ENCODE results near the gene HAUS5.

Gene HAUS5

DNA sequence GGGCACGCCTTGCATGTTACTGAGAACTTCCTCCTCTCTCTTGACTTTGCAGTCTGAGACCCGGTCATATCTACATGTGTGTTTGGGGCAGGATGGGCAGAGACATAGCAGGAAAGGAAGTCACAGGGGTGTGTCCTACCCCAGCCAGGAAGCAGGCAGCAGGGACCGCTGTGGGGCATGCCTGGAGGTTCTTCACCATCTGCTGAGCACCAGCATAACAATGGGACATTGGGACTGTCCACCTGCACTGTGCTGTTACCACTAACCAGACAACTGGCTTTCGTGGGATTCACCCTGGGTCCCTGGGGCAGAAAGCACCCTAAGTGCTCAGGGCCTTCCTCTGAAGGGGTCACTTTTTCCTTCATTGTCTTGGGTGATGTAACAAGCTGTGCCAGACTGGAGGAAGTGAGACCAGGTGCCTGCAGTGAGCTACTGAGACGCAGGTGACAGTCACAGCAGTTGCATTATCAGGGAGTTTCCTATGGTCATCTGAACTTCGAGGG lies 2.6 kb upstream of the HAUS5 start:
- Histone ChIP-seq H3K4me3 (ENCODE audit: low read length) (no peak overlapping the region), H3K36me3 (ENCODE audit: control insufficient read depth, insufficient read depth, low read length, severe bottlenecking) (no peaks in the 10 kb centered on the region), H3K9ac (ENCODE audit: low read length) (no peak overlapping the region), H3K4me1 (ENCODE audit: control insufficient read depth, insufficient read depth, low read length) (peaks cover 10% of the 10 kb centered on the region), H3K27me3 (replicated peaks; ENCODE audit: control insufficient read depth, insufficient read depth, low read length) (no peaks in the 10 kb centered on the region), H3K9me3 (ENCODE audit: control insufficient read depth, low read length) (peaks cover 17% of the 10 kb centered on the region)
- no peak for DNase-seq (ENCODE audit: low read depth)

DNA sequence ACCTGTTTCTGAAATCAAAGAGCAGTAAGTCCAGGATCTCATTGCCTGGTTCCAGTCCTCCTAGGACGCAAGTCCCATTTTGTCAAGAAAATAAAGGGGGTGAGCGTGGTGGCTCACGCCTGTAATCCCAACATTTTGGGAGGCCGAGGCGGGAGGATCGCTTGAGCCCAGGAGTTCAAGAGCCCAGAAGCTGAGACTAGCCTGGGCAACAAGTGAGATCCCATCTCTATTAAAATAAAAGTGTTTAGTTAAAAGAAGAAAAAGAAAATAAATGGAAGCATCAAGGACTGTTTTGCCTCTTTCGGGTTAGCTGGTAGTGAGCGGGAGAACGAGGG lies 344 bp upstream of the HAUS5 start:
- Histone ChIP-seq H3K9me3 (ENCODE audit: control insufficient read depth, low read length) (peaks cover 12% of the 10 kb centered on the region), H3K4me3 (ENCODE audit: low read length) (peak overlapping the region; percentile 95), H3K36me3 (ENCODE audit: control insufficient read depth, insufficient read depth, low read length, severe bottlenecking) (no peaks in the 10 kb centered on the region), H3K4me1 (ENCODE audit: control insufficient read depth, insufficient read depth, low read length) (peaks cover 10% of the 10 kb centered on the region), H3K9ac (ENCODE audit: low read length) (peak overlapping the region; percentile 89), H3K27me3 (replicated peaks; ENCODE audit: control insufficient read depth, insufficient read depth, low read length) (no peaks in the 10 kb centered on the region)
- no peak for DNase-seq (ENCODE audit: low read depth)

DNA sequence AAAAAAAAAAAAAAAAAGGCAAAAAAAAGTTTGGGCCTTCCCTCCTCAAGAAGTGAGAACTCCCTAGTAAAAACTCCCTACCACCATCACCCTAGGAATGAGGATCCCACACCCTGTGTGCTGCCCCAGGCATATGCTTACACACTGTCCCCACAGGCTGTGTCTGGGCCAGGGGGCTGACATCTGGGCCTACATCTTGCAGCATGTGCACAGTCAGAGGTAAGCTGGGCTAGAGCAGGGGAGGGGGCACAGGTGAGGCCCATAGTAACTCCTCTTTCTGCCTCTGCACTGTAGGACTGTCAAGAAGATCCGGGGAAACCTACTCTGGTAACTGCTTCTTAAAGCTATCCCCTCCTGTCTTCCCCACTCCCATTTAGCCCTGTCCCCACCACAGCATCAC lies 1.0 kb downstream of the HAUS5 start:
- Histone ChIP-seq H3K4me1 (ENCODE audit: control insufficient read depth, insufficient read depth, low read length) (peaks cover 10% of the 10 kb centered on the region), H3K9me3 (ENCODE audit: control insufficient read depth, low read length) (peaks cover 3% of the 10 kb centered on the region), H3K36me3 (ENCODE audit: control insufficient read depth, insufficient read depth, low read length, severe bottlenecking) (no peaks in the 10 kb centered on the region), H3K9ac (ENCODE audit: low read length) (no peak overlapping the region), H3K4me3 (ENCODE audit: low read length) (no peak overlapping the region), H3K27me3 (replicated peaks; ENCODE audit: control insufficient read depth, insufficient read depth, low read length) (no peaks in the 10 kb centered on the region)
- DNase-seq (ENCODE audit: low read depth): no peak

DNA sequence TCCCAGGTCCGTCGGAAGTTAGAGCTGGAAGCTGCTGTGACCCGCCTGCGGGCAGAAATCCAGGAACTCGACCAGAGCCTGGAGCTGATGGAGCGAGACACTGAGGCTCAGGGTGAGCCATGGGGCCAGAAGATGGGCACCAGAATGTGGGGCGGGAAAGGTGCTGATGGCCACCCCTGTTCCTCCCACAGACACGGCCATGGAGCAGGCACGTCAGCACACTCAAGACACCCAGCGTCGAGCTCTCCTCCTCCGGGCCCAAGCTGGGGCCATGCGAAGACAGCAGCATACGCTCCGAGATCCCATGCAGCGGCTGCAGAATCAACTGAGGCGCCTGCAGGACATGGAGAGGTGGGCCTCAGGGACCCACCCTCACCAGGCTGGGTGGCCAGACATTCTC lies 2.5 kb downstream of the HAUS5 start:
- no peak overlapping the region for H3K4me3 ChIP-seq (ENCODE audit: low read length)
- no peaks in the 10 kb centered on the region for H3K36me3 ChIP-seq (ENCODE audit: control insufficient read depth, insufficient read depth, low read length, severe bottlenecking)
- H3K9me3 ChIP-seq (ENCODE audit: control insufficient read depth, low read length): no peaks in the 10 kb centered on the region
- H3K27me3 ChIP-seq (replicated peaks; ENCODE audit: control insufficient read depth, insufficient read depth, low read length): no peaks in the 10 kb centered on the region
- no peak for DNase-seq (ENCODE audit: low read depth)
- H3K9ac ChIP-seq (ENCODE audit: low read length): no peak overlapping the region
- H3K4me1 ChIP-seq (ENCODE audit: control insufficient read depth, insufficient read depth, low read length): peaks cover 10% of the 10 kb centered on the region

DNA sequence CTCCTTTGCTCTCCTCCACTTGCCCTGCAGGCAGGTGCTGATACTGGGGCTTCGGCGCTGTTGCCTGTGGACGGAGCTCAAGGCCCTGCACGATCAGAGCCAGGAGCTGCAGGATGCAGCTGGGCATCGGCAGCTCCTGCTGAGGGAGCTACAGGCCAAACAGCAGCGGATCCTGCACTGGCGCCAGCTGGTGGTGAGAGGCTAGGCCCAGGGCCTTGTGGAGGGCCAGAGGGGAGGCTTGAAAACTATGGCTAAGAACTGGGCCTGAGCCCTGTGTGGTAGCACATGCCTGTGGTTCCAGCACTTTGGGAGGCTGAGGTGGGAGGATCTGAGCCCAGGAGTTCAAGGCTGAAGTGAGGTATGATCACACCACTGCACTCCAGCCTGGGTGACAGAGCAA lies 6.3 kb downstream of the HAUS5 start:
- no peaks in the 10 kb centered on the region for H3K27me3 ChIP-seq (replicated peaks; ENCODE audit: control insufficient read depth, insufficient read depth, low read length)
- H3K4me3 ChIP-seq (ENCODE audit: low read length): no peak overlapping the region
- no peak overlapping the region for H3K9ac ChIP-seq (ENCODE audit: low read length)
- no peaks in the 10 kb centered on the region for H3K4me1 ChIP-seq (ENCODE audit: control insufficient read depth, insufficient read depth, low read length)
- H3K9me3 ChIP-seq (ENCODE audit: control insufficient read depth, low read length): no peaks in the 10 kb centered on the region
- H3K36me3 ChIP-seq (ENCODE audit: control insufficient read depth, insufficient read depth, low read length, severe bottlenecking): peaks cover 7% of the 10 kb centered on the region
- no peak for DNase-seq (ENCODE audit: low read depth)

DNA sequence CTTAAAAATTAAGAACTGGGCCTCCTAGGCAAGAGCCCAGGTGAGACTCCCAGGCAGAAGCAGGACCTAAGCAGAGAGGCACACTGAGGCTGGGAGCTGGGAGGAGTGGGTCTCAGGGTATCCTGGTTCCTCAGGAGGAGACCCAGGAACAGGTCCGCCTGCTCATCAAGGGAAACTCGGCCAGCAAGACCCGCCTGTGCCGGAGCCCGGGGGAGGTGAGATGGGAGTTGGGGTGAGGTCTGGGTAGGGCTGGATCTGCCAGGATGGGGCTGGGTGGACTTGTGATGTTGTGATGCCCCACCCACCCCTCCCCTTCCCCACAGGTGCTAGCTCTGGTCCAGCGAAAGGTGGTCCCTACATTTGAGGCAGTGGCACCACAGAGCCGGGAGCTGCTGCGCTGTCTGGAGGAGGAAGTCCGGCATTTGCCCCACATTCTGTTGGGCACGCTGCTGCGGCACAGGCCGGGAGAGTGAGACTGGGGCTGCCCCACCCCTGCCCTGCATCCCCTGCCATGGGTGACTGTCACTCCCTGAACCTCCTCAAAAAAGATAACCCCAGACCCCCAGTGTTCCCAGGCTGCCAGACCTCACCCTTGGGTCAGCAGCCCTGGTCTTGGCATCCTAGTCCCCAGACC lies 6.9 kb downstream of the HAUS5 start:
- H3K27me3 ChIP-seq (replicated peaks; ENCODE audit: control insufficient read depth, insufficient read depth, low read length): no peaks in the 10 kb centered on the region
- H3K4me3 ChIP-seq (ENCODE audit: low read length): no peak overlapping the region
- no peaks in the 10 kb centered on the region for H3K9me3 ChIP-seq (ENCODE audit: control insufficient read depth, low read length)
- DNase-seq (ENCODE audit: low read depth): no peak
- no peak overlapping the region for H3K9ac ChIP-seq (ENCODE audit: low read length)
- H3K36me3 ChIP-seq (ENCODE audit: control insufficient read depth, insufficient read depth, low read length, severe bottlenecking): peaks cover 7% of the 10 kb centered on the region
- H3K4me1 ChIP-seq (ENCODE audit: control insufficient read depth, insufficient read depth, low read length): no peaks in the 10 kb centered on the region

DNA sequence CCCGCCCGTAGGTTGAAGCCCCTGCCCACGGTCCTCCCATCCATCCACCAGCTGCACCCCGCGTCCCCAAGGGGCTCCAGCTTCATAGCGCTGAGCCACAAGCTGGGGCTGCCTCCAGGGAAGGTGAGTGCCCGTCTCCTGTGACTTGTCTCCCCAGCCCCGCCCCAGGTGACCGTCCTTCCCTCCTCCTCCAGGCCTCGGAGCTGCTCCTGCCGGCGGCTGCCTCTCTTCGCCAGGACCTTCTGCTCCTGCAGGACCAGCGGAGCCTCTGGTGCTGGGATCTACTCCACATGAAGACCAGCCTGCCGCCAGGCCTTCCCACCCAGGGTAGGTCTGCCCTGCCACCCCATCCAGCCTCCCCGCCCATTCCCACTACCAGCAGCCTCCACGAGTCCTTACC lies 7.5 kb downstream of the HAUS5 start:
- no peaks in the 10 kb centered on the region for H3K4me1 ChIP-seq (ENCODE audit: control insufficient read depth, insufficient read depth, low read length)
- H3K36me3 ChIP-seq (ENCODE audit: control insufficient read depth, insufficient read depth, low read length, severe bottlenecking): peaks cover 7% of the 10 kb centered on the region
- no peak for DNase-seq (ENCODE audit: low read depth)
- no peaks in the 10 kb centered on the region for H3K27me3 ChIP-seq (replicated peaks; ENCODE audit: control insufficient read depth, insufficient read depth, low read length)
- H3K9me3 ChIP-seq (ENCODE audit: control insufficient read depth, low read length): no peaks in the 10 kb centered on the region
- no peak overlapping the region for H3K9ac ChIP-seq (ENCODE audit: low read length)
- no peak overlapping the region for H3K4me3 ChIP-seq (ENCODE audit: low read length)

DNA sequence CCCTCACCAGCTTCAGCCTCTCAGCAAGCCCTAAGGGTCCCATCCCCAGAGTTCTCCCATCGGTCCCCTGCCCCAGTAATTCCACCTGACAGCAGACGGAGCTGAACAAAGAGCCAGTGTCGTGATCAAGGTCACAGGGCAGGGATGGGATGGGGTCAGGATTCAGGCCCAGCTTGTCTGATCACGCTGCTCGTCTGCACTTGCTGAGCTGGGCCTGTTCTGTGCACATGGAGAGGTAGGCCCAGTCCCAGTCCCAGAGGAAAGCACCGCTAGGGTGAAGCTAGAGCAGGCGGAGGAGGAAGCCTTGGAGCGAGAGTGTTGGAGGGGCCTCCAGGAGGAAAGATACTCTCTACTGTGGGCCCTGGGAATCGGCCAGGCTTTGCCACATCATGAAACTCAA lies 9.2 kb downstream of the HAUS5 start:
- peaks cover 7% of the 10 kb centered on the region for H3K36me3 ChIP-seq (ENCODE audit: control insufficient read depth, insufficient read depth, low read length, severe bottlenecking)
- no peak overlapping the region for H3K4me3 ChIP-seq (ENCODE audit: low read length)
- no peak overlapping the region for H3K9ac ChIP-seq (ENCODE audit: low read length)
- H3K4me1 ChIP-seq (ENCODE audit: control insufficient read depth, insufficient read depth, low read length): no peaks in the 10 kb centered on the region
- no peak for DNase-seq (ENCODE audit: low read depth)
- no peaks in the 10 kb centered on the region for H3K9me3 ChIP-seq (ENCODE audit: control insufficient read depth, low read length)
- no peaks in the 10 kb centered on the region for H3K27me3 ChIP-seq (replicated peaks; ENCODE audit: control insufficient read depth, insufficient read depth, low read length)

DNA sequence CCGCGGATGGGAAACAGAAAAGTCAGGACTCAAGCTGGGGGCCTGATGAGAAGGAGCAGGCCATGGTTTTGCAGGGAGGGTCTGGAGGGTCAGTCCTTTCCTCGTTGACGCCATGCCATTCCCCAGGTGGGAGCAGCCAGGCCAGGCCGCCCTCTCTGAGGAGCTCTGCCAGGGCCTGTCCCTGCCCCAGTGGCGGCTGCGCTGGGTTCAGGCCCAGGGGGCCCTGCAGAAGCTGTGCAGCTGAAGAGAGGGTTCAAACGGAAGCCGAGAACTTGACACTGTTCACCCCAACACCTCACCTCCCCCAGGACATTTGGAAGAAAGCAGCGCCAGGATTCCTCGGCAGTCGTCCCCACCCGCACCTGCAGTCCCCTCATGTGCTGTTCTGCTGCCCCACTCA lies 10.2 kb downstream of the HAUS5 start:
- H3K9me3 ChIP-seq (ENCODE audit: control insufficient read depth, low read length): no peaks in the 10 kb centered on the region
- no peak overlapping the region for H3K4me3 ChIP-seq (ENCODE audit: low read length)
- H3K27me3 ChIP-seq (replicated peaks; ENCODE audit: control insufficient read depth, insufficient read depth, low read length): no peaks in the 10 kb centered on the region
- H3K9ac ChIP-seq (ENCODE audit: low read length): no peak overlapping the region
- peaks cover 7% of the 10 kb centered on the region for H3K36me3 ChIP-seq (ENCODE audit: control insufficient read depth, insufficient read depth, low read length, severe bottlenecking)
- H3K4me1 ChIP-seq (ENCODE audit: control insufficient read depth, insufficient read depth, low read length): no peaks in the 10 kb centered on the region
- no peak for DNase-seq (ENCODE audit: low read depth)

DNA sequence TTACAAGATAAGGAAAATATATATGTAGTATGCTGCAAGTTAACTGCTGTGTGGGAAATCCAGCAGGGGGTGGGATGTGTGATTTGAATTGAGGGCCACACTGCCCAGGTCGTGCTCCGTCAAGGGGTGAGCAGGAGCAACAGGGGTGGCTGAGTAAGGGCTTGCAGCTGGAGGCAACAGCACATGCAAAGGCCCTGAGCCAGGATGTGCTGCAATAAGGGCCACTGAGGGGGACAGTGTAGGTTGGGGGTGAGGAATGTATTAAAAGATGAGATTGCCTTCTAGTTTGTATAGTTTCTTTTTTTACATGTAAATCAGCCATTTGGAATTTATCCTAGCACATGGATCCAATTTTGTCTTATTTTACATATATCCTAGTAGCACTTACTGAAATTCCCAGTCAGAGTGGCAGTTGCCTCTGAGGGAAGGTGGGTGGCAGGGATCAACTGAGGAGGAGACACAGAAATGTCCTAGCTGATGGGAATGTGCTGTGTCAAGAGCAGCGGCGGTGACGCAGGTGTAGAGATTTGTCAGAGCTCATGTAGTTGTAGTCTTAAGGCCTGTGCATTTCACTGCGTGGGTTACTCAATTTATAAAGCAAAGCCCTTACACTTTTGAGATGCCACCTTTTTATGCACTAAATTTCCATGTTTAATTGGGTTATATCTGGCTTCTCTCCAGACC lies 10.9 kb downstream of the HAUS5 start:
- DNase-seq (ENCODE audit: low read depth): no peak
- Histone ChIP-seq H3K27me3 (replicated peaks; ENCODE audit: control insufficient read depth, insufficient read depth, low read length) (no peaks in the 10 kb centered on the region), H3K4me1 (ENCODE audit: control insufficient read depth, insufficient read depth, low read length) (peaks cover 5% of the 10 kb centered on the region), H3K4me3 (ENCODE audit: low read length) (no peak overlapping the region), H3K9me3 (ENCODE audit: control insufficient read depth, low read length) (no peaks in the 10 kb centered on the region), H3K36me3 (ENCODE audit: control insufficient read depth, insufficient read depth, low read length, severe bottlenecking) (peaks cover 7% of the 10 kb centered on the region), H3K9ac (ENCODE audit: low read length) (no peak overlapping the region)

DNA sequence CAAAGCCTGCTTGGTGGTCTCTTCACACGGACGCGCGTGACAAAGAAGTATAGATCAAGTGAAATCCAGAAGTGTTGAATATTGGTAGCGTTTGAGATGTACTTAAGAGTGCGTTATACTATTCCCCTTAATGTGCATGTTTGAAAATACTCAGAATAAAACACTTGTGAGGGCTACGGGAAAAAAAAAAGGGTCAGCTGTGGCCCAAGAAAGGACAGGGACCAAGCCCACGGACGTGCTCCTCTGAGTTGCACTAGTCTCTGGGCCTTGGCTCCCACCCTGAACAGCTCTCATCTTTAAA lies 15.7 kb downstream of the HAUS5 start:
- H3K9me3 ChIP-seq (ENCODE audit: control insufficient read depth, low read length): no peaks in the 10 kb centered on the region
- peaks cover 11% of the 10 kb centered on the region for H3K4me1 ChIP-seq (ENCODE audit: control insufficient read depth, insufficient read depth, low read length)
- H3K36me3 ChIP-seq (ENCODE audit: control insufficient read depth, insufficient read depth, low read length, severe bottlenecking): peaks cover 27% of the 10 kb centered on the region
- no peaks in the 10 kb centered on the region for H3K27me3 ChIP-seq (replicated peaks; ENCODE audit: control insufficient read depth, insufficient read depth, low read length)
- H3K9ac ChIP-seq (ENCODE audit: low read length): peak overlapping the region; percentile 91
- peak overlapping the region; percentile 96 for H3K4me3 ChIP-seq (ENCODE audit: low read length)
- DNase-seq (ENCODE audit: low read depth): no peak
